K562 (cell line): ENCODE measurements around the gene TTC32.

Experiments used
- AFF4 ChIP-seq: sonication (generic); formaldehyde crosslinking; IDR thresholded peaks from 2 replicates; pipeline ENCODE4 v1.8.0; 2023; ENCODE audit warnings: mild to moderate bottlenecking, missing genetic modification reagents
- CTCF ChIP-seq, 3 experiments: IDR thresholded peaks in 2 of 3; conservative IDR thresholded peaks in 1 of 3; 2 replicates each; pipeline ENCODE4 v1.5.1; 2011 to 2012; ENCODE audit warnings: low read length in 3 of 3, mild to moderate bottlenecking in 3 of 3, control low read depth in 2 of 3, improper control_type of control experiment in 1 of 3, inconsistent platforms in 1 of 3, low read depth in 1 of 3, mixed read lengths in 1 of 3, moderate library complexity in 1 of 3; ENCODE audit not compliant: insufficient read depth in 2 of 3
- DACH1 ChIP-seq: fragments of 450-650 bp; IDR thresholded peaks from 2 replicates; pipeline ENCODE4 v1.6.1; 2018; ENCODE audit not compliant: partially characterized antibody
- ETS1 ChIP-seq: conservative IDR thresholded peaks from 2 replicates; pipeline ENCODE4 v1.6.1; 2011; ENCODE audit warnings: low read depth, mild to moderate bottlenecking, low read length; ENCODE audit not compliant: control insufficient read depth
- EZH2 ChIP-seq: IDR thresholded peaks from 2 replicates; pipeline ENCODE4 v1.6.1; 2012; ENCODE audit warnings: low read depth, mild to moderate bottlenecking, inconsistent platforms, low read length, borderline replicate concordance
- HNRNPK ChIP-seq: fragments of 200-400 bp; formaldehyde crosslinking; IDR thresholded peaks from one replicate; pipeline ENCODE4 v1.6.1; 2018; ENCODE audit warnings: mild to moderate bottlenecking, low read depth, low read length; ENCODE audit not compliant: poor library complexity, severe bottlenecking
- KLF13 ChIP-seq: fragments of 450-650 bp; IDR thresholded peaks from 2 replicates; pipeline ENCODE4 v1.6.1; 2016; ENCODE audit warnings: missing genetic modification characterization, low read depth, mild to moderate bottlenecking, missing compliant biosample characterization, moderate library complexity, borderline replicate concordance
- NR2C2 ChIP-seq, 2 experiments: fragments of 200-800 bp in 1 of 2; sonication (Bioruptor generic) in 1 of 2; sonication (generic) in 1 of 2; formaldehyde crosslinking in 1 of 2; IDR thresholded peaks; 2 replicates each; pipeline versions ENCODE4 v1.6.1 to v1.8.0; 2016 to 2022; ENCODE audit warnings: mild to moderate bottlenecking in 1 of 2, missing compliant biosample characterization in 1 of 2, missing genetic modification characterization in 1 of 2, missing genetic modification reagents in 1 of 2
- TF ChIP-seq, protein P1 (sequence below): sonication (generic); formaldehyde crosslinking; IDR thresholded peaks from 2 replicates; pipeline ENCODE4 v1.8.0; 2022; ENCODE audit warnings: mild to moderate bottlenecking, low read depth, missing genetic modification reagents
- TF ChIP-seq, protein P2 (sequence below): sonication (generic); formaldehyde crosslinking; IDR thresholded peaks from 2 replicates; pipeline ENCODE4 v1.9.0; 2022; ENCODE audit warnings: mild to moderate bottlenecking, missing genetic modification reagents

DNA sequence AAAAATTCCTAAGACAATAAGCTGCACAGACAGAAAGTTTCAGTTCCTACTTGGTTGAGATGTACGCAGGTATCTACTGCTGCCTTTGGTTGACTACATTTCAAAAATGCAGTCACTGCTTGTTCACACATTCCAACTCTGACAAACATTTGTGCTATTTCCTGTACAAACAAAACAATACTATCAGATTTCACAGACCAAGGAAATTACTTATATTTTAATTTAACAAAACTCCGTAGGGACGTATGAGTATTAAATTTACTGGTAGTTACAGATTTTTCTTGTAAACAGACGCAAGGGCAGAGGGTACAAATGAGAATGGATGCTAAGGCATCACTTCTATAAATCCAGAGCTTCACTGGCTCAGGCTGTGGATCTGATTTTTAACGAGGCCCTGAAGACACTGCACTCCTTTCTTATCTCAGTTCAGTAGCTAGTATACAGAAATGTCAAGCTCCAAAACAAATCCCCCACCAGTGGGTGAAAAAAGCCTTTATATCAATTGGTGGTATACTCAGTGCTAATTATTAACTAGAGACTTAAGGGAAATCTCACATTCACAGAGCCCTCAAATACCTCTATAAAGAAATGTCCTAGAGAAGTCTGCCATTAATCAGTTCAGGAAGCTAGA, 31.7 kb upstream of the TTC32 start:
- TF ChIP-seq ETS1: no peak
- no peak for TF ChIP-seq HNRNPK
- TF ChIP-seq, protein P1, sequence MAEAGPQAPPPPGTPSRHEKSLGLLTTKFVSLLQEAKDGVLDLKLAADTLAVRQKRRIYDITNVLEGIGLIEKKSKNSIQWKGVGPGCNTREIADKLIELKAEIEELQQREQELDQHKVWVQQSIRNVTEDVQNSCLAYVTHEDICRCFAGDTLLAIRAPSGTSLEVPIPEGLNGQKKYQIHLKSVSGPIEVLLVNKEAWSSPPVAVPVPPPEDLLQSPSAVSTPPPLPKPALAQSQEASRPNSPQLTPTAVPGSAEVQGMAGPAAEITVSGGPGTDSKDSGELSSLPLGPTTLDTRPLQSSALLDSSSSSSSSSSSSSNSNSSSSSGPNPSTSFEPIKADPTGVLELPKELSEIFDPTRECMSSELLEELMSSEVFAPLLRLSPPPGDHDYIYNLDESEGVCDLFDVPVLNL (CRISPR knock-in tag): no peak
- no peak for TF ChIP-seq DACH1
- TF ChIP-seq, protein P2, sequence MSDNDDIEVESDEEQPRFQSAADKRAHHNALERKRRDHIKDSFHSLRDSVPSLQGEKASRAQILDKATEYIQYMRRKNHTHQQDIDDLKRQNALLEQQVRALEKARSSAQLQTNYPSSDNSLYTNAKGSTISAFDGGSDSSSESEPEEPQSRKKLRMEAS (CRISPR knock-in tag): no peak
- no peak for TF ChIP-seq EZH2
- no peak for TF ChIP-seq NR2C2 (CRISPR knock-in tag; IDR thresholded peaks at IDR 0.05)
- TF ChIP-seq NR2C2 (tag; IDR thresholded peaks at IDR 0.05): no peak
- TF ChIP-seq CTCF (IDR thresholded peaks at IDR 0.05 in 2 of 3, conservative IDR thresholded peaks at IDR 0.05 in 1 of 3; ENCODE audit: insufficient read depth in 2 of 3, low read depth in 1 of 3, low read length in 3 of 3): no peak
- TF ChIP-seq KLF13 (tag): no peak
- no peak for TF ChIP-seq AFF4
